GM23338 (cell line): ENCODE data around the gene TMEM218. TPM values are rescaled to one million over a fixed set of nuclear protein-coding genes. Genes with fewer than 3 reads are reported as not detected.

ENCODE experiments used
- ATAC-seq: fragments of 200-7000 bp; cut with Tn5 transposase; 3 replicates; pipeline ENCODE4 v1.9.1; 2020
- DNase-seq: peaks from one replicate; pipeline ENCODE4 v3.0.0-alpha.2; 2015; ENCODE audit warnings: low spot score
- H2AFZ ChIP-seq: fragments of 200-600 bp; sonication (generic); 2 replicates; pipeline ENCODE4 v1.8.0; 2016; ENCODE audit warnings: antibody characterized with exemption, mild to moderate bottlenecking, moderate library complexity
- H3F3A ChIP-seq: fragments of 200-600 bp; sonication (generic); replicated peaks from 2 replicates; pipeline ENCODE4 v1.8.0; 2017; ENCODE audit warnings: antibody characterized with exemption, mixed run types, low read depth
- H3K27ac ChIP-seq: fragments of 200-600 bp; sonication (generic); 2 replicates; pipeline ENCODE4 v1.6.1; 2016; ENCODE audit warnings: low read depth
- H3K27me3 ChIP-seq: fragments of 200-600 bp; sonication (generic); 2 replicates; pipeline ENCODE4 v1.8.0; 2016; ENCODE audit warnings: mild to moderate bottlenecking, mixed run types, moderate library complexity; ENCODE audit not compliant: insufficient read depth
- H3K36me3 ChIP-seq: fragments of 200-600 bp; sonication (generic); 2 replicates; pipeline ENCODE4 v1.8.0; 2016; ENCODE audit warnings: mild to moderate bottlenecking; ENCODE audit not compliant: insufficient read depth
- H3K4me1 ChIP-seq: fragments of 200-600 bp; sonication (generic); 2 replicates; pipeline ENCODE4 v1.8.0; 2016; ENCODE audit warnings: mild to moderate bottlenecking, moderate library complexity; ENCODE audit not compliant: insufficient read depth
- H3K4me2 ChIP-seq: fragments of 200-600 bp; sonication (generic); 2 replicates; pipeline ENCODE4 v1.7.1; 2017; ENCODE audit warnings: mixed run types
- H3K4me3 ChIP-seq: fragments of 200-600 bp; sonication (generic); 2 replicates; pipeline ENCODE4 v1.6.1; 2016; ENCODE audit warnings: mixed run types
- H3K79me2 ChIP-seq: fragments of 200-600 bp; sonication (generic); replicated peaks from 2 replicates; pipeline ENCODE4 v1.8.0; 2017; ENCODE audit warnings: mild to moderate bottlenecking; ENCODE audit not compliant: insufficient read depth
- H3K9me2 ChIP-seq: fragments of 200-600 bp; sonication (generic); 2 replicates; pipeline ENCODE4 v1.8.0; 2017; ENCODE audit not compliant: insufficient read depth
- H4K20me1 ChIP-seq: fragments of 200-600 bp; sonication (generic); replicated peaks from 2 replicates; pipeline ENCODE4 v1.8.0; 2017; ENCODE audit warnings: mild to moderate bottlenecking; ENCODE audit not compliant: insufficient read depth
- H3K27ac Mint-ChIP-seq: 2 replicates; pipeline ENCODE4 v1.8.0; 2020; ENCODE audit warnings: inconsistent platforms, mild to moderate bottlenecking, moderate library complexity, mixed read lengths
- H3K27me3 Mint-ChIP-seq: 3 replicates; pipeline ENCODE4 v1.8.0; 2022; ENCODE audit warnings: low read depth, mild to moderate bottlenecking, moderate library complexity, mixed read lengths, inconsistent platforms; ENCODE audit not compliant: insufficient read depth, poor library complexity
- H3K36me3 Mint-ChIP-seq: 3 replicates; pipeline ENCODE4 v1.8.0; 2021; ENCODE audit warnings: low read depth, mild to moderate bottlenecking, inconsistent platforms, moderate library complexity, mixed read lengths
- H3K4me1 Mint-ChIP-seq: 3 replicates; pipeline ENCODE4 v1.8.0; 2020; ENCODE audit warnings: mild to moderate bottlenecking, inconsistent platforms, mixed read lengths
- H3K4me3 Mint-ChIP-seq: 3 replicates; pipeline ENCODE4 v1.8.0; 2021; ENCODE audit warnings: moderate library complexity, mild to moderate bottlenecking, inconsistent platforms, mixed read lengths
- H3K9me3 Mint-ChIP-seq: 3 replicates; pipeline ENCODE4 v1.8.0; 2020; ENCODE audit warnings: moderate library complexity, mild to moderate bottlenecking, inconsistent platforms, mixed read lengths
- CREB1 ChIP-seq: fragments of 250-450 bp; sonication (Bioruptor Pico); IDR thresholded peaks from 2 replicates; pipeline ENCODE4 v1.5.0; 2020; ENCODE audit warnings: low read depth, mild to moderate bottlenecking, moderate library complexity
- CTCF ChIP-seq, 2 experiments: fragments of 200-600 bp in 1 of 2; sonication (generic) in 1 of 2; conservative IDR thresholded peaks; 2 replicates each; pipeline versions ENCODE4 v1.5.1 to v1.6.1; 2016 to 2017; ENCODE audit warnings: antibody characterized with exemption in 2 of 2, low read depth in 2 of 2, mild to moderate bottlenecking in 2 of 2, moderate library complexity in 1 of 2
- NANOG ChIP-seq: IDR thresholded peaks from 2 replicates; pipeline ENCODE4 v1.6.1; 2016; ENCODE audit warnings: antibody characterized with exemption, borderline replicate concordance
- POLR2AphosphoS5 ChIP-seq: IDR thresholded peaks from 2 replicates; pipeline ENCODE4 v1.6.1; 2016; ENCODE audit warnings: antibody characterized with exemption, low read depth
- ZNF462 ChIP-seq: fragments of 250-450 bp; sonication (Bioruptor Pico); IDR thresholded peaks from 2 replicates; pipeline ENCODE4 v1.5.0; 2020; ENCODE audit warnings: mild to moderate bottlenecking, moderate library complexity
- polyA plus RNA-seq: library from polyadenylated mRNA; unstranded; fragments of >200 nt; fragmentation: Nextera tagmentation; extraction: Ambion mirVana; gene quantifications from 2 replicates; pipeline ENCODE4 v1.2.1, GENCODE V29; 2016
- total RNA-seq: library from RNA; depleted of rRNA; stranded (reverse); fragments of >200 nt; shearing (Covaris generic); gene quantifications from 2 replicates; pipeline ENCODE4 v1.2.3, GENCODE V29; 2014
- TF ChIP-seq, protein P1 (sequence below): IDR thresholded peaks from 2 replicates; pipeline ENCODE4 v1.6.1; 2016; ENCODE audit warnings: antibody characterized with exemption

Gene TMEM218
- total and polyA plus RNA-seq, 2 experiments from 2014 or later, result 23.7 to 24.2 TPM

DNA sequence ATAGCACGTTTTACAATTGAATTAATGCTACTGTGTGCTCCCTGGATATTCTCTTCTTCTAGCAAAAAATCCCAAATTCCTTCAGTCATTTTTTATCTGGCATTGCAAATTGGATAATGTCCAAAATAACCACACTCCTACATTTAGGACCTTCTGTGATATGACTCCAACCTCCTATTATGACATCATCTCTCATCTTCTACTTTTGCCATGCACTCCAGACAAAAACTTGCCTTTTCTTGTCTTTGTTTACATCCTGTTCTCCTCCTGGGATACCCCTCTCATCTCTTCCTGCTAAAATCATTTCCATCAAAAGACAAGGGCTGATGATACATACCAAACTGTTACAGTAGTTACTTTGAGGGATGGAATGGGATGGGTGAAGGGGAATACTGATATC is 20.6 kb upstream of the TMEM218 start:
- Histone ChIP-seq H3K79me2 (no peaks in the 10 kb centered on the region), H3K4me3 (no peak overlapping the region), H3K27me3 (no peaks in the 10 kb centered on the region), H3K4me2 (no peak overlapping the region), H3K4me1 (no peaks in the 10 kb centered on the region; the same call in 1 of the 2 replicates), H3K27ac (no peak overlapping the region), H4K20me1 (no peaks in the 10 kb centered on the region), H2AFZ (no peak overlapping the region), H3K9me2 (no peaks in the 10 kb centered on the region), H3K36me3 (no peaks in the 10 kb centered on the region), H3F3A (no peaks in the 10 kb centered on the region)
- DNase-seq, result no peak
- ATAC-seq, result no peak
- no peak overlapping the region for H3K27ac Mint-ChIP-seq
- H3K4me1 Mint-ChIP-seq, result peaks cover 5% of the 10 kb centered on the region
- no peaks in the 10 kb centered on the region; the same call in 2 of the 3 replicates for H3K9me3 Mint-ChIP-seq
- H3K27me3 Mint-ChIP-seq, result peaks cover 3% of the 10 kb centered on the region
- no peak for TF ChIP-seq NANOG
- no peak for TF ChIP-seq POLR2AphosphoS5
- TF ChIP-seq ZNF462 (CRISPR knock-in tag), result no peak
- TF ChIP-seq CTCF (conservative IDR thresholded peaks at IDR 0.05; ENCODE audit: low read depth in 2 of 2), result no peak
- no peak for TF ChIP-seq CREB1
- TF ChIP-seq, protein P1, sequence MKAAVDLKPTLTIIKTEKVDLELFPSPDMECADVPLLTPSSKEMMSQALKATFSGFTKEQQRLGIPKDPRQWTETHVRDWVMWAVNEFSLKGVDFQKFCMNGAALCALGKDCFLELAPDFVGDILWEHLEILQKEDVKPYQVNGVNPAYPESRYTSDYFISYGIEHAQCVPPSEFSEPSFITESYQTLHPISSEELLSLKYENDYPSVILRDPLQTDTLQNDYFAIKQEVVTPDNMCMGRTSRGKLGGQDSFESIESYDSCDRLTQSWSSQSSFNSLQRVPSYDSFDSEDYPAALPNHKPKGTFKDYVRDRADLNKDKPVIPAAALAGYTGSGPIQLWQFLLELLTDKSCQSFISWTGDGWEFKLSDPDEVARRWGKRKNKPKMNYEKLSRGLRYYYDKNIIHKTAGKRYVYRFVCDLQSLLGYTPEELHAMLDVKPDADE, result no peak
- H3K4me3 Mint-ChIP-seq, result no peak overlapping the region
- H3K36me3 Mint-ChIP-seq, result no peaks in the 10 kb centered on the region
